ENCODE results near the gene CFAP61.
"Not testable (repeated sequence)": the region's sequence is repeated elsewhere in the genome, so short reads cannot be mapped to it uniquely, and the experiment has no call there.

CFAP61 gene

GRCh38 chr20:20231528-20232298 lies 179.4 kb downstream of the CFAP61 start:
- no peak for DNase-seq (ENCODE audit: low read depth)

GRCh38 chr20:20233041-20233514 lies 180.7 kb downstream of the CFAP61 start:
- no peak for DNase-seq (ENCODE audit: low read depth)

- no peak for DNase-seq (ENCODE audit: low read depth)
These were observed 183.3 kb downstream of the CFAP61 start for GRCh38 chr20:20235681-20236080.

- peak; percentile 9 for DNase-seq (ENCODE audit: low read depth)
These were observed 185.0 kb downstream of the CFAP61 start for GRCh38 chr20:20237093-20237959.

- no peak for DNase-seq (ENCODE audit: low read depth)
These were observed 189.6 kb downstream of the CFAP61 start for GRCh38 chr20:20241976-20242375.

GRCh38 chr20:20244384-20244783 lies 192.1 kb downstream of the CFAP61 start:
- DNase-seq (ENCODE audit: low read depth), result not testable (repeated sequence)

GRCh38 chr20:20246996-20247633 lies 194.8 kb downstream of the CFAP61 start:
- DNase-seq (ENCODE audit: low read depth), result no peak

GRCh38 chr20:20248620-20249200 lies 196.4 kb downstream of the CFAP61 start:
- DNase-seq (ENCODE audit: low read depth), result no peak

GRCh38 chr20:20251317-20251716 lies 199.0 kb downstream of the CFAP61 start:
- no peak for DNase-seq (ENCODE audit: low read depth)

- DNase-seq (ENCODE audit: low read depth), result no peak
These were observed 199.5 kb downstream of the CFAP61 start for GRCh38 chr20:20251836-20252235.

- no peak for DNase-seq (ENCODE audit: low read depth)
These were observed 200.9 kb downstream of the CFAP61 start for GRCh38 chr20:20253039-20253743.

GRCh38 chr20:20253744-20254330 lies 201.5 kb downstream of the CFAP61 start:
- DNase-seq (ENCODE audit: low read depth), result no peak

- DNase-seq (ENCODE audit: low read depth), result no peak
These were observed 202.8 kb downstream of the CFAP61 start for GRCh38 chr20:20255099-20255498.

GRCh38 chr20:20259533-20259932 lies 207.2 kb downstream of the CFAP61 start:
- no peak for DNase-seq (ENCODE audit: low read depth)

GRCh38 chr20:20261159-20261558 lies 208.8 kb downstream of the CFAP61 start:
- DNase-seq (ENCODE audit: low read depth), result no peak

GRCh38 chr20:20265210-20265609 lies 212.9 kb downstream of the CFAP61 start:
- DNase-seq (ENCODE audit: low read depth), result no peak

GRCh38 chr20:20266552-20266951 lies 214.2 kb downstream of the CFAP61 start:
- DNase-seq (ENCODE audit: low read depth), result no peak

GRCh38 chr20:20267685-20268370 lies 215.5 kb downstream of the CFAP61 start:
- DNase-seq (ENCODE audit: low read depth), result no peak

- no peak for DNase-seq (ENCODE audit: low read depth)
These were observed 218.9 kb downstream of the CFAP61 start for GRCh38 chr20:20271271-20271670.

- DNase-seq (ENCODE audit: low read depth), result no peak
These were observed 220.4 kb downstream of the CFAP61 start for GRCh38 chr20:20272686-20273085.

- DNase-seq (ENCODE audit: low read depth), result no peak
These were observed 221.0 kb downstream of the CFAP61 start for GRCh38 chr20:20273286-20273685.
